HS-5 (cell line): Measurements from ENCODE around the gene KRT8.
A peak's percentile ranks its signal among the peaks of the same experiment; 100 is the strongest.
"Not testable (repeated sequence)": the region's sequence is repeated elsewhere in the genome, so short reads cannot be mapped to it uniquely, and the experiment has no call there.

Experiments used
- DNase-seq: peaks from one replicate; pipeline ENCODE4 v3.0.0-alpha.2; 2012; ENCODE audit warnings: low read depth

The KRT8 gene

GRCh38 chr12:52901715-52902541 is 2.9 kb downstream of the KRT8 start:
- DNase-seq = no peak

GRCh38 chr12:52900896-52901714 is 3.8 kb downstream of the KRT8 start:
- DNase-seq = no peak

- no peak for DNase-seq
Measured at GRCh38 chr12:52900166-52900895, 4.5 kb downstream of the KRT8 start.

GRCh38 chr12:52899338-52900035 is 5.4 kb downstream of the KRT8 start:
- DNase-seq = no peak

- no peak for DNase-seq
Measured at GRCh38 chr12:52896190-52897100, 8.4 kb downstream of the KRT8 start.

GRCh38 chr12:52895726-52896189 is 9.1 kb downstream of the KRT8 start:
- DNase-seq = no peak

GRCh38 chr12:52892974-52893373 is 11.9 kb downstream of the KRT8 start:
- DNase-seq = no peak

- DNase-seq = no peak
Measured at GRCh38 chr12:52892207-52892852, 12.5 kb downstream of the KRT8 start.

- no peak for DNase-seq
Measured at GRCh38 chr12:52891044-52891443, 13.8 kb downstream of the KRT8 start.

- no peak for DNase-seq
Measured at GRCh38 chr12:52890417-52890816, 14.5 kb downstream of the KRT8 start.

GRCh38 chr12:52884526-52885293 is 20.2 kb downstream of the KRT8 start:
- no peak for DNase-seq

- DNase-seq = not testable (repeated sequence)
Measured at GRCh38 chr12:52880499-52880898, 24.4 kb downstream of the KRT8 start.

- peak; percentile 59 for DNase-seq
Measured at GRCh38 chr12:52879394-52880351, 25.2 kb downstream of the KRT8 start.

- DNase-seq = no peak
Measured at GRCh38 chr12:52878507-52879393, 26.1 kb downstream of the KRT8 start.

GRCh38 chr12:52877242-52877641 is 27.6 kb downstream of the KRT8 start:
- DNase-seq = no peak

GRCh38 chr12:52876372-52876771 is 28.5 kb downstream of the KRT8 start:
- DNase-seq = no peak
